SK-N-MC (cell line): ENCODE measurements around the gene THOC2.

Experiments used
- EZH2 ChIP-seq: fragments of 200-600 bp; sonication (generic); IDR thresholded peaks from one replicate; pipeline ENCODE4 v1.6.1; 2017; ENCODE audit warnings: antibody characterized with exemption
- POLR2AphosphoS5 ChIP-seq: IDR thresholded peaks from 2 replicates; pipeline ENCODE4 v1.6.1; 2012; ENCODE audit warnings: mild to moderate bottlenecking, low read depth, low read length, borderline replicate concordance

DNA sequence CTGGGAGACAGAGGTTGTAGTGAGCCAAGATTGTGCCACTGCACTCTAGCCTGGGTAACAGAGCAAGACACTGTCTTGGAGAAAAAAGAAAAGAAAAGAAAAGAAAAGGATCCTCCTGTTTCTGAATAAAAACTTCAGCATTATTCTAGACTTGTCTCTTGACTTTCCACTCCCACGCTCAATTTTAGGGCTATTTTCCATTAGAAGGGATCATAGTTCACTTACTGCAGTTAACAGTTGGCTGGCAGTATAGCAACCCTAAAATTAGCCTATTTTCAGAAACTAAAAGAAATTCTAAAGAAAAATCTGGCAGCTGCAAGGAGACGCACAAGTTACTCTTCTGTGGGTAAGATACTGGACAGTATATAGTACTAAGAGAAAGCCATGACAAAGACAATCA is 28.1 kb downstream of the THOC2 start:
- no peak for TF ChIP-seq POLR2AphosphoS5
- no peak for TF ChIP-seq EZH2
